NCI-H1048 (cell line): ENCODE results near the gene USP33.
A peak's percentile ranks its signal among the peaks of the same experiment; 100 is the strongest.
"Not testable (repeated sequence)": the region's sequence is repeated elsewhere in the genome, so short reads cannot be mapped to it uniquely, and the experiment has no call there.

Experiments
- DNase-seq: peaks from one replicate; lab custom pipeline; 2025; lab: John Stamatoyannopoulos, UW

The USP33 gene

DNA sequence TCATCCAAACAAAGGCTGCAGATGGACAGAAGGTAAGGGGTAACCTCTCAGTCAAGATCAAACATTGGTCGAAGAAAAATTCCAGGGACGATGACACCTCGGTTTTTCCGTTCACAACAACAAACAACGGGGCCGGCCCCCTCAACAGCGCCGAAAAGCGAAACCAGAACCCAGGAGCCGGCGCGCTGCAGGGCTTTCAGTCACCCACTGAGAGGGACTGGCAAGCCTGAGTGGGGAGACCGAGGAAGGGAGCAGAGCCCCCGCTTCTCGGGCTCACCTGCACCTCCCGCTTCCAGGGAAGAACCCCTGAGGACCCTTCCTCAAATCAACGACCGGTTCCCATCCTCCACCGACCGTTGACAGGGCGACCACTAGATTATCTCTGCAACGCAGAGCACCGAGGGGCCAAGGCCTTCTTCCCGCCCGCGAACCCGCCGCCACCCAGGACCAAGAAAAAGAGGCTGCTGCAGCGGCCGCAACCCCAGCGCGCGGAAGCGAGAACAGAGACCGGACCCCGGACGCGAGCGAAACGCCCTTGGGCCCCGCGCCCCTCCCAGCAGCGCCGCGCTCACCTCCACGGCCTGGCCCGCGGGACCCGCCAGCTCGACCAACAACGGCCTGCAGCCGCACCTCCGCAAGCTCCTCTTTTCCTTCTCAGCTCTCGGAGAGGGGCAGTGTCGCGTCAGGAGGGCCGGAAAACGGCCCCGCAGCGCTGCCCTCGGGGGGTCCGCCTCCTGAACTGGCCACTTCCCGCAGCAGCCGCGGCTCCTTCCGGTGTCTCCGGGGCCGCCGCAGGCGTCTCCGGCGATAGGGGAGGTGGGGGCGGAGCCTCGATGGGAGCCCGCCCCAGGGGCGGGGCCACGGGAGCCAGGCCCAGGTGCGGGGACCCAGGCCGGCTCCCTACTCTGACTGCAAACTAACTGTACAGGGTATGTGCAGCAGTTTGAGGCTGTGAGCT is at the start of gene USP33:
Gene USP33 (minus strand): TSS at position 782 of the 958 bp plus-strand sequence. CDS start 18,155 bp downstream, outside the sequence.
- peak; percentile 46 for DNase-seq

DNA sequence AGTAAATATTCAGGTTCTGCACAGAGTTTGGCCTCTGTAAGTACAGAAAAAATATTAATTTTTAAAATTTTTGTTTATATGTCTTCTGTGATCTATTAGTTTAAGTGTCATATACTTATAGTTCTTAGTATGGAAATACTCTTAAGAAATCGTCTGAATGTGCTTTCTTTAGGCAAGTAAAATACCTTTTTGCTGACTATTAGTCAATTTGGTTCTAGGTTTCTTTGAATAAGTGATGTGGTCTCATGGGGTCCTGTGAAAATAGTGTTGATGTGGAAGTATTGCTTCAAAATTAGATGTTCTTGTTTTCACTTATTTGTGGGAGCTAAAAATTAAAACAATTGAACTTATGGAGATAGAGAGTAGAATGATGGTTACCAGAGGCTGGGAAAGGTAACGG is 43.7 kb upstream of the USP33 start:
- no peak for DNase-seq

DNA sequence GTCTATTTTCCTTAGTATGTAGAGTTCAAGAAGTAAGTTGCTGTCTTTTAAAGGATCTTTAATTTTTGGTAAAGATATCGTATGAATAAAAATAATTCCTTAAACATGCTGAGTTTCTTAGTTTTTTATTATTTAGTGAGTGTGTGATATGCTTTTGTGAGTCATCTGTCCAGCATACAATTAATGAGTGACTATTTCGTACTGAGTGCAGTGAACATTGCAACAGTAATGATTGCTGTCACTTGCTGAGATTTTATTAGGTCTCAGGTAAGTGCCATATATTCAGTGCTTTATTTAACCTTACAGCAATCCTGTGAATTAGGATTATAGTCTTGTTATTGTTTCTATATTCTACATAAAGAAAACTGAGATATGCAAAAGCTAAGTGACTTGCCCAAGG is 42.4 kb upstream of the USP33 start:
- DNase-seq: no peak

DNA sequence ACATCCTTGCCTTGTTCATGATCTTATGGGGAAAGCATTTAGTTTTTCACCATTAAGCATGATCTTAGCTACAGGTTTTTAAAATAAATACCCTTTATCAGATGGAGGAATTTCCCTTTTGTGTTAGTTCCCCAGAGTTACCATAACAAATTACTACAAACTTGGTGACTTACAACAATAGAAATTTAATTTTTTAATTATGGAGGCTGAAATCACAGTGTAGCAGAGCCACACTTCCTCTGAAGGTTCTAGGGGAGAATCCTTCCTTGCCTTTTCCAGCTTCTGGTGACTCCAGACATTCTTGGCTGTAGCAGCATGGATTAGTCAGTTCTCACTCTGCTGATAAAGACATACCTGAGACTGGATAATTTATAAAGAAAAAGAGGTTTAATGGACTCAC is 38.3 kb upstream of the USP33 start:
- DNase-seq: no peak

DNA sequence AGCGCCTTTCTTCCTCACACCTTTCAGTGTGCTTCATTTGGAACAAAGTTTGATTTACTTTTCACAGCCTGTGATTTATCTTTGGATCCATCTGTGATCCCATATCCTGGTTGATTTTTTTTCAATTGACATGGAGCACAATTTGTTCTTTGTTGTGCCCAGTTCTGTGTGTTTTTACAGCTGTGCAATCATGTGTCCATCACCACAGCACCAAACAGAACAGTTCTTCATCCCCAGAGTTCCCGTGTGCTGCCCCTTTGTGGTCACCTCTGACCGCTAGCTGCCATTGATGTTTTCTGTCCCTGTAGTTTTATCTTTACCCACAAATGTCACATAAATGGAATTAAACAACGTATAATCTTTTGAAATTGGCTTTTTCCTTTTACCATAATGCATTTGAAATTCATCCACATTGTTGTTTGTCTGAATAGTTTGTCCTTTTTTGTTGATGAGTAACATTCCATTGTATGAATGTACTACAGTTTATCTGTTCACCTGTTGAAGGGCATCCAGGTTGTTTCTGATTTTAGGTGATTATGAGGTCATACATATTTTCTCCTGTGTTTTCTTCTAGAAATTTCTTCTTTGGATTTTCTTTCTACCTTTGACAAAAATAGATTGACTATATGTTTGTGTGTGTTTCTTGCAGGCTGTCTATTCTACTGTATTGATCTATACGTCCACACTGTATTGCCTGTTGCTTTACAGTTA is 37.2 kb upstream of the USP33 start:
- DNase-seq: no peak

DNA sequence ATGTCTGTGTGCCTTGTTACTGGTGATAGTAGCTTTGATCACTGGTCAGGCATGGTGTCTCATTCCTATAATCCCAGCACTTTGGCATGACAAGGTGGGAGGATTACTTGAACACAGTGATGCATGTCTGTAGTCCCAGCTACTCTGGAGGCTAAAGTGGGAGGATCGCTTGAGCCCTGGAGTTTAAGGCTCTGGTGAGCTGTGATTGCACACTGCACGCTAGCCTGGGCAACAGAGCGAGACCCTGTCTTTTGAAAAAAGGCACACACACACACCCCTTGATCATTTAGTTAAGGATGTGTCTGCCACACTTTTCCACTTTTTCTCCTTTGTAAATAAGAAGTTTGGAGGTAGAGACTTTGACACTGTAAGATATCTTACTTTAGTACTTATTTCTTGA is 34.9 kb upstream of the USP33 start:
- DNase-seq: no peak

DNA sequence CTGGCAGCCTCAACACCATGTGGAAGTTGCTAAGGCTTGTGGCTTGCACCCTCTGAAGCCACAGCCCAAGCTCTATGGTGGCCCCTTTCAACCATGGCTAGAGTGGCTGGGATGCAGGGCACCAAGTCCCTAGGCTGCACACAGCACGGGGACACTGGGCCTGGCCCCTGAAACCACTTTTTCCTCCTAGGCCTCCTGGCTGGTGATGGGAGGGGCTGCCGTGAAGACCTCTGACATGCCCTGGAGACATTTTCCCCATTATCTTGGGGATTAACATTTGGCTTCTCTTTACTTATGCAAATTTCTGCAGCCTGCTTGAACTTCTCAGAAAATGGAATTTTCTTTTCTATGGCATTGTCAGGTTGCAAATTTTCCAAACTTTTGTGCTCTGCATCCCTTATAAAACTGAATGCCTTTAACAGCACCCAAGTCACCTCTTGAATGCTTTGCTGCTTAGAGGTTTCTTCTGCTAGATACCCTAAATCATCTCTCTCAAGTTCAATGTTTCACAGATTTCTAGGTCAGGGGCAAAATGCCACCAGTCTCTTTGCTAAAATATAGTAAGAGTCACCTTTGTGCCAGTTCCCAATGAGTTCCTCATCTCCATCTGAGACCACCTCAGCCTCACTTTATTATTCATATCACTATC is 26.6 kb upstream of the USP33 start:
- not testable (repeated sequence) for DNase-seq

DNA sequence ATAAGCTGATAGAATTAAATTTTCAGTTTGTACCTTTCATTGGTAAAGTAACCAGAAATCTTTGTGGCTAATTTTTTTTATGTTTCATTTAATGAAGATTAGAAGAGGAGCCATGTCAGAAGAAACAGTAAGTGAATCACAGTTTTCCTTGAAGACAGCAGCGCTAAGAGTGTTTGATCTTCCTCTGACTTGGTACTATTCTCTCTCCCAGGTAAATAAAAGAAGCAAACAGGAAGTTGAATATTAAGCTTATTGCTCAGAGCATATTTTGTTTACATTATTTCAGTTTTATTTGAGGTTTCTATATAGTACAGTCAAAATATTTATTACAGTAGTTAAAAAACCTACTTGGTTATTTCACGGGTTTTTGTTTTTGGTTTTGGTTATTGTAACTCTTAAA is 23.5 kb upstream of the USP33 start:
- DNase-seq: no peak

DNA sequence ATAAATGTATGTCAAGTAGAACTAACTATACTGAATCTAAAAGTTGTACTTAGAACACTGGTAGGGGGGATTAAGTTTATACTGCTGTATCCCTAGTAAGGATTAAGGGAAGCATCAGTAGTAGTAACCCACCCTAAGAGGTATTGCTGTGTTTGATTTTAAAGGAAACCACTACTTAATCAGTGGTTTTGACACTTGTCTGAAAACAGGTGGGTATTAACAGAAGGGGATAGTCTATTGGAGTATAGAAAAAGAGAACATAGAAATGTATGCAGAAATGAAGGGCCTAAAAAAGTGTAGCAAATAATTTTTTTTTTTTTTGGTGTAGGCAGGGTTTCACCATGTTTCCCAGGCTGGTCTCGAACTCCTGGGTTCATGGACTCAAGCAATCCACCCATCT is 22.0 kb upstream of the USP33 start:
- no peak for DNase-seq

DNA sequence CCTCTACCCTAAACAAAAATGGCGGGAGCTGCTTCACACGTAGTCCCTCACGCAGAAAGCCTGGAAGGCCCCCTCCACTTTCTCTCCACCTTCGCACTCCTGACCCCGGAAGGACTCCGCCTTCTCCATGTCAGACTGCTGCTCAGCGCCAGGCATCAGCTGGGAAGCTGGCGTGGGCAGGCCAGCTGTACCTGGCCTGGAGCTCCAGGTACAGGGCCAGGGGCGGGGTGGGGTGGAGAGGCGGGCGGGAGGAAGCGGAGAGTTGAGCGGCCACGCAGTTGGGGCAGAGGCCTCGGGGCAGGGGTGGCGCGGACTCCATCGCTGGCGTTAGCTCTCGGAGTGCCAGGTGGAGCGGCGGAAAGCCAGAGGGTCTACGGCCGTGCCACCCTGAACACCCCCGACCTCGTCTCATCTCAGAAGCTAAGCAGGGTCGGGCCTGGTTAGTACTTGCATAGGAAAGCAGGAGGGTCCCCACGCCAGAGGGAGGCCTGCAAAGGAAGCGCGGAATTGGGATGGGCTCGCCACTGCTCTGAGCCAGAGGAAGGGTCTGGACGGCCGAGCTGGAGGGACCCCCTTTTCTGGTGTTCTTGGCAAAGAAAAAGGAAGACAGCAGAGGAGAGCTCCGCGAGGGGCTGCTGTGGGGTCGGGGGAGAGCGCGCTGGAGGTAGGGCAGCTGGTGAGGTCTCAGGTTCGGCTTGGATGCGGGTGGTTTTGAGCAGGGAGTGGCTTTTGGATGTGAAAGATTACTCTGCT is 20.1 kb upstream of the USP33 start, which contains the start of gene MIGA1:
Gene MIGA1 (plus strand): TSS at position 121 of the 753 bp plus-strand sequence. CDS start 3,604 bp downstream, outside the sequence.
- DNase-seq: peak; percentile 59

DNA sequence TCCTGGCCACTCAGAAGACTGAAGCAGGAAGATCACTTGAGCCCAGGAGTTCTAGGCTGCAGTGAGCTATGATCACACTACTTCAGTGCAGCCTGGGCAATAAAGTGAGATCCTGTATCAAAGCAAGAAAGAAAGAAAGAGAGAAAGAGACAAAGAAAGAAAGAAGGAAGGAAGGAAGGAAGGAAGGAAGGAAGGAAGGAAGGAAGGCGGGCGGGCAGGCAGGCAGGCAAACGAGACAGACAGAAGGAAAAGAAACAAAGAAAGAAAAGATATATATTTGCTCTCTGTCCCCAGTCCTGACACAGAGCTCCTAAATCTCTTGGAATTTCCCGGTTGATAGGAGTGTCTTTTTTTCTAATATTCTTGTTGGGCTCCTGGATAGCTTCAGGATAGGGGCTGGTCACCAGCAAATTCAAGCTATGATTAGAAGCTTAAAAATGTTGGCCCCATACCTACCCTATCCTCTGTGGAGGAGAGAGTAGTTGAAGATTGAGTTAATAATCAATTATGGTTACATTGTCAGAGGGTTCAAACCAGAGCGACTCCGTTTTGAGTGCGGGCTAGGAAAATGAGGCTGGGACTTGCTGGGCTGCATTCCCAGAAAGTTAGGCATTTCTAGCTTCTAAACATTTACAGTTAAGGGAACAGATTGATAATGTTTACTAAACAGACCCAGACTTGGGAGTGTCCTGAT is 16.5 kb upstream of the USP33 start:
- no peak for DNase-seq

DNA sequence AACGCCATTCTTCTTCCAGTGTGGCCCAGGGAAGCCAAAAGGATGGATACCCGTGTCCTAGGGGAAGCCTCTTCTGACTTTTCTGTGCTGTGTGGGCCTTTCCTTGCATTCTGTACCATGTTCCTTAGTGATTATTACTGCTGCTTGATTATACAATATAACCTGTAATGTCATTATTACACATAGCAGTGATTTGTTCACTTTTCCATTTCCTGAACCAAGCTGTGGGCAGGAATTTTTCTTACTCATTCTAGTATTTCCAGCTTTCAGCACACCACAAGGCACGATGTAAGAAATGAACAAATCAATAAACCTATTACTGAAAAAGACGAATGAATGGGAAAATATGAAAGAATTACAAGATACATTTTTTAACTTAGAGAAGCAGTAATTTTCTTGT is 8.4 kb upstream of the USP33 start:
- DNase-seq: no peak

DNA sequence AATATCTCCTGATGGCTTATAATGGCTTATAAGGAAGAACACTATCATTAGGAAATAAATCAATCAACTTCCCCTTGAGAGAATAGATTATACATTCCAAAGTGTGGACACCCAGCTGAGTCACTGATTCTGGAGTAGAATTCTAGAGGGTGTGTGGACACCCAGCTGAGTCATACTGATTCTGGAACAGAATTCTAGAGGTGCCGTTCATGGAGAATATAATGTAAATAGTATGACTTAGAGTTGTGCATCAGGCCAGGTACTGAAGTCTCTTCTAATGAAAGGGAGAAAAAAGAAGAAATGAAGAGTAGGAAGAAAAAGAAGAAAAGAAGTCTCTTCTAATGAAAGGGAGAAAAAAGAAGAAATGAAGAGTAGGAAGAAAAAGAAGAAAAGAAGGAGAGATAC is 2.4 kb upstream of the USP33 start:
- no peak for DNase-seq

DNA sequence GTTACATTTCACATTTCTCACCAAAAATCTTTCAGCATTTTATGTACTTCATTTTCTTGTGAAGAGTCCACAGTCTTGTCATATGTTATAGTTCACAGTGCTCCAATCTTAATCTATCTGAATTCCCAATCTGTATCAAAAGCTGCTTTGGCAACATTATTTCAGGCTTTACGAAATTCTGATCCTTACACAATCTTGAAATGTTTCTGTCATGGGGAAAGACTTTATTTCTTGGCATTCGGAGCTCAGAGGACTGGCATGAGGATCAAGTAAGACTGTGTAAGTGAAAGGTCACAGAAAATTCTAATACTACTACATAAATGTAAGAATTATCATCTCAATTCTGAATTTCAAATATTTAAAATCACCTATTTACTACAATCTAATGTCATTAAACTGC is 2.0 kb downstream of the USP33 start:
- no peak for DNase-seq

DNA sequence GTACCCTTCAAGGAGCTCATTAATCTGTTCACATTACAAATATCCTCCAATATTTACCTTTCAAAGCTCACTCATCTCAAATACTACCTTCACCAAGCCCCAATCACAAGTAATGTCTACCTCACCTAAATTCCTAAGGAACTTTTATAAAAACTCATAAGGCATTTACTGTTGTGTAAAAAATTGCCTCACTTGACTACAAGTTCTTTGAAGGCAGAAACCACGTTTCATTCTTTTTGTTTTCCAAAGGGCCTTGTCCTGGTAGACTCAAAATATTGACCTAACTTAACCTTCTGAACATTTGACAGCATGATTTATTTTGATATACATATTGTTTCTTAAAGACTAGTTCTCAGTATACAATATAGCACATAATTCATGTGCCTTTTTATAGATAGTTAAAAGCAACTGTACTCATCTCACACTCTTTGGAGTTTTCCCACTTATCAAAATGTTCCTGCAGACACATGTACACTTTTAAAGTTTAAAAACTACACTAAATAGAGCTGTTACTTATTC is 2.5 kb downstream of the USP33 start:
- DNase-seq: no peak

DNA sequence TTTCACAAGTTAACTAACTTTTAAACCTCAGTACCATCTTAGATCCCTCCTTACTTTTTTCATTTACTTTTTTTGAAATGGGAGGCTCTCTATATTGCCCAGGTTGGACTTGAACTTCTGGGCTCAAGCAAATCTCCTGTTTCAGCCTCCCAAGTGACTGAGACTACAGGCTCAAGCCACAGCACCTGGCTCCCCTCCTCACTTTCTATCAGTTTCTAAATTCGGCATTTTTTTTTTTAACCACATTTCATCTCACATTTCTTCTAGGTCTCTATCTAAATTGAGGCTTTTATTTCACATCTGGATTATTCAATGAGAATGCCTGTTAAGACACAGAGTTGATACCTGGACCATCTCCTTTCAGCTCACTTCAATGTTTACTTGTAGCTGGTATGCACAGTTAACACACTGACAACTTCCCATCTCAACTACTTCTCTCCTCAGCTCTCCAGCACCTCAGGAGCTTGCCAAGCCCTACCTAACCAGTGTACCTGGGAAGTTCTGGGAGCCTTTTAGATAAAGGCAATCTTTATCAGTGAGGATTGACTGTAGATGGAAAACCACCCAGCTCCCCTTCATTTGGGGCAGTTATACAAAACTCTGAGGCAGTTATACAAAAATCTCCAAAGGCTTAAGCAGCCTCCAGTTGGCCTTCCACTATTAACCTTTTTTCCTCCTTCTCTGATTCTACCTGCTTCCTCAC is 3.4 kb downstream of the USP33 start:
- DNase-seq: no peak

DNA sequence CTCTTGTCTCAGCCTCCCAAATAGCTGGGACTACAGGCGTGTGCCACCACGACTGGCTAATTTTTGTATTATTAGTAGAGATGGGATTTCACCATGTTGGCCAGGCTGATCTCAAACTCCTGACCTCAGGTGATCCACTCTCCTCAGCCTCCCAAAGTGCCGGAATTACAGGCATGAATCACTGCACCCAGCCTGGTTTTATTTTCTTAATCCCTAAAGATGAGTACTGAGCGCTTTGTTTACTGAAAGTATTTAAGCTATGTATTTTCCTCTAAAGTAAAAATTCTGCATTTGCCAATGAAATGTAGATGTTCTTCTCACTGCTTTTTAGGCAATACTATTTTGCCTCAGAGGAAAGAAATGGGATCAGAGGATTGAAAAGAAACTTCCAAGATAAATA is 10.2 kb downstream of the USP33 start:
- DNase-seq: not testable (repeated sequence)

DNA sequence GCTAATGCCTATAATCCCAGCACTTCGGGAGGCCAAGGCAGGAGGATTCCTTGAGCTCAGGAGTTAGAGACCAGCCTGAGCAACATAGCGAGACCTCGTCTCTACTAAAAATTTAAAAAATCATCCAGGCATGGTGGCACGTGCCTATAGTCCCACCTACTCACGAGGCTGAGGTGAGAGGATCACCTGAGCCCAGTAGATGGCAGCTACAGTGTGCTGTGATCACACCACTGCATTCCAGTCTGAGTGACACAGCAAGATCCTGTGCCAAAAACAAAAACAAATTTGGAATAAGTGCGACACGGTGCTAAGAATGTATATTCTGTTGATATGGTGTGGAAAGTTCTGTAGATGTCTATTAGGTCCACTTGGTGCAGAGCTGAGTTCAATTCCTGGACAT is 15.1 kb downstream of the USP33 start:
- DNase-seq: no peak

DNA sequence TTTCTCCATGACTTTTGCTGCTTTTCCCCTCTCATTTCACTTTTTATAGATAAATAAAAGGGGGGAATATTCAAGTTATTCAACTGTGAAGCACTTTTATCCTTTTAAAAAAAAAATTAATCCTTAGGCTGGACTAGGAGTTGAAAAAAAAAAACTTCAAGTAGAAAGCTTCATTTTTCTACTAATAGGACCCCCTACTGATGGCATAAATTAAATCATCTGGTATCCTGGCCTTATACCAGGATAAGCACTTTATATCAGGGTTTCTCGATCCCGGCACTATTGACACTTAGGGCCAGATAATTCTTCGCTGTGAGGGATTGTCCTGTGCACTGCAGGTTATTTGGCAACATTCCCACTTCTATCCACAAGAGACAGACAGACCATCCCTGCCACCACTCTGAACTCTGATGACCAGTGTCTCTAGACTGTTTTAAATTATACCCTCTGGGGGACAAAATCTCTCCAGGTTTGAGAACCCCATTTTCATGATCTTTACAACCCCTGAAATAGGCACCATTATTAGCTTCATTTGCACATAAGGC is 17.6 kb downstream of the USP33 start:
- no peak for DNase-seq

DNA sequence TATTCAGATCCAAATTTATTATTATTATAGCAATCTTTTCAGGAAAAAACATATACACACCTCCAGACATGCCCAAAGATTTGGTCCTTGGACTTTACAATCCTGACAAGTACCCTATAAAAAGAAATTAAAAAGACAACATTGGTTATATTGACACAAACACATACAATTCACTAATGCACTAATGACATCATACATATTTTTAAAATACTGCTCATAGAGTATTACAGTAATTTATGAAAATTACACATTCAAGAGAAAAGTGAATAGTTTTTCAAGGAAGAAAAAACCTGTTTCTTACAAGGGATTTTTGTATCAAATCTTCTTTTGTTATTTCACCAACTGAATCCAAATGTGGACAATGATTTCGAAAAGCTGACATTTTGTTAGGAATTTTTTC is 18.3 kb downstream of the USP33 start:
- DNase-seq: no peak
